IMR-90 (cell line): ENCODE data around the gene ZNF726. TPM values are rescaled to one million over a fixed set of nuclear protein-coding genes. Genes with fewer than 3 reads are reported as not detected.

Experiments used
- ATAC-seq: fragments of 200-7000 bp; cut with Tn5 transposase; 2 replicates; pipeline ENCODE4 v1.9.1; 2020; ENCODE audit warnings: low read depth, mild to moderate bottlenecking, moderate library complexity
- BruUV-seq: library from RNA; stranded (reverse); fragments of 400-500 nt; replicated peaks from 2 replicates; lab custom pipeline; 2021; lab: Mats Ljungman, UMichigan
- CTCF ChIA-PET: fragments of 300-600 bp; formaldehyde crosslinking; extraction: SDS; loops from one replicate; lab custom pipeline; 2021; ENCODE audit warnings: antibody characterized with exemption; lab: Yijun Ruan, JAX
- POLR2A ChIA-PET: fragments of 300-600 bp; sonication (Branson Sonifier 250); formaldehyde crosslinking; loops from one replicate; lab custom pipeline; 2022; ENCODE audit warnings: antibody characterized with exemption; ENCODE audit not compliant: unreplicated experiment; lab: Charles Lee
- DNase-seq: peaks from one replicate; pipeline ENCODE4 v3.0.0; 2013
- H2AFZ ChIP-seq: replicated peaks from 2 replicates; pipeline ENCODE3; 2013; ENCODE audit warnings: low read length, mild to moderate bottlenecking; ENCODE audit not compliant: poor library complexity
- H2AK5ac ChIP-seq: 2 replicates; pipeline ENCODE4 v1.6.1; 2013; ENCODE audit warnings: low read depth, low read length, inconsistent platforms
- H2AK9ac ChIP-seq: replicated peaks from 2 replicates; pipeline ENCODE3; 2013; ENCODE audit warnings: mild to moderate bottlenecking, low read depth, low read length, moderate library complexity; ENCODE audit not compliant: poor library complexity
- H2BK120ac ChIP-seq: 2 replicates; pipeline ENCODE4 v1.6.1; 2013; ENCODE audit warnings: low read depth, low read length, inconsistent platforms
- H2BK15ac ChIP-seq: 3 replicates; pipeline ENCODE4 v1.6.1; 2013; ENCODE audit warnings: low read depth, low read length, inconsistent platforms
- H2BK20ac ChIP-seq: 2 replicates; pipeline ENCODE4 v1.6.1; 2013; ENCODE audit warnings: low read depth, mild to moderate bottlenecking, inconsistent platforms, low read length, moderate library complexity
- H2BK5ac ChIP-seq: 2 replicates; pipeline ENCODE4 v1.6.1; 2013; ENCODE audit warnings: mild to moderate bottlenecking, low read depth, low read length, inconsistent platforms; ENCODE audit not compliant: poor library complexity, severe bottlenecking
- H3K14ac ChIP-seq: replicated peaks from 2 replicates; pipeline ENCODE4 v1.6.1; 2013; ENCODE audit warnings: low read depth, low read length, inconsistent platforms
- H3K18ac ChIP-seq: 2 replicates; pipeline ENCODE4 v1.6.1; 2013; ENCODE audit warnings: low read depth, low read length, control low read depth
- H3K23ac ChIP-seq: 2 replicates; pipeline ENCODE4 v1.6.1; 2013; ENCODE audit warnings: low read depth, low read length, inconsistent platforms
- H3K27ac ChIP-seq: 2 replicates; pipeline ENCODE4 v1.5.1; 2013; ENCODE audit warnings: mild to moderate bottlenecking, control low read depth, low read length; ENCODE audit not compliant: insufficient read depth
- H3K27me3 ChIP-seq: 2 replicates; pipeline ENCODE4 v1.6.1; 2013; ENCODE audit warnings: low read length; ENCODE audit not compliant: control insufficient read depth, insufficient read depth
- H3K36me3 ChIP-seq: 2 replicates; pipeline ENCODE4 v1.6.1; 2013; ENCODE audit warnings: low read length, mixed read lengths; ENCODE audit not compliant: control insufficient read depth, insufficient read depth
- H3K4ac ChIP-seq: 2 replicates; pipeline ENCODE4 v1.6.1; 2013; ENCODE audit warnings: low read depth, low read length, inconsistent platforms
- H3K4me1 ChIP-seq: 2 replicates; pipeline ENCODE4 v1.6.1; 2013; ENCODE audit warnings: low read length, mixed read lengths; ENCODE audit not compliant: control insufficient read depth, insufficient read depth
- H3K4me2 ChIP-seq: 2 replicates; pipeline ENCODE4 v1.6.1; 2013; ENCODE audit warnings: low read depth, mild to moderate bottlenecking, control low read depth, low read length, moderate library complexity
- H3K4me3 ChIP-seq: 2 replicates; pipeline ENCODE4 v1.5.1; 2013; ENCODE audit warnings: low read depth, mild to moderate bottlenecking, control low read depth, low read length, moderate library complexity; ENCODE audit not compliant: insufficient read depth
- H3K56ac ChIP-seq: 2 replicates; pipeline ENCODE4 v1.6.1; 2013; ENCODE audit warnings: low read length, inconsistent platforms; ENCODE audit not compliant: insufficient read depth; ENCODE audit errors: extremely low read depth
- H3K79me1 ChIP-seq, 2 experiments: 2 replicates each; pipeline ENCODE4 v1.6.1; 2013; ENCODE audit warnings: low read length in 2 of 2, inconsistent platforms in 1 of 2, low read depth in 1 of 2
- H3K9ac ChIP-seq: 2 replicates; pipeline ENCODE4 v1.6.1; 2013; ENCODE audit warnings: low read depth, low read length, control low read depth
- H3K9me1 ChIP-seq: 2 replicates; pipeline ENCODE4 v1.6.1; 2013; ENCODE audit warnings: low read length, inconsistent platforms; ENCODE audit not compliant: insufficient read depth
- H3K9me3 ChIP-seq: 2 replicates; pipeline ENCODE4 v1.6.1; 2013; ENCODE audit warnings: low read length; ENCODE audit not compliant: control insufficient read depth, insufficient read depth
- H4K20me1 ChIP-seq: 2 replicates; pipeline ENCODE4 v1.6.1; 2013; ENCODE audit warnings: low read length, inconsistent platforms; ENCODE audit not compliant: insufficient read depth
- H4K5ac ChIP-seq: 2 replicates; pipeline ENCODE4 v1.6.1; 2013; ENCODE audit warnings: mild to moderate bottlenecking, low read depth, low read length, control low read depth
- H4K8ac ChIP-seq, 2 experiments: 2 replicates each; pipeline ENCODE4 v1.6.1; 2013; ENCODE audit warnings: low read depth in 2 of 2, low read length in 2 of 2, control low read depth in 1 of 2, inconsistent platforms in 1 of 2
- H4K91ac ChIP-seq: 2 replicates; pipeline ENCODE4 v1.6.1; 2013; ENCODE audit warnings: low read depth, low read length, inconsistent platforms; ENCODE audit not compliant: insufficient read depth
- POLR2A ChIP-seq: IDR thresholded peaks from 2 replicates; pipeline ENCODE4 v1.6.1; 2012; ENCODE audit warnings: mild to moderate bottlenecking, low read depth, low read length
- SMC3 ChIP-seq: fragments of 150-350 bp; IDR thresholded peaks from 2 replicates; pipeline ENCODE4 v1.6.1; 2016; ENCODE audit warnings: low read depth, mild to moderate bottlenecking, antibody characterized with exemption, low read length, moderate library complexity
- dilution Hi-C: fragments of 300-500 bp; cut with HindIII; formaldehyde crosslinking; loops from one replicate; pipeline ENCODE4 v1.14.3; 2018; ENCODE audit warnings: low sequenced_read_pairs; ENCODE audit not compliant: unreplicated experiment
- in situ Hi-C: fragments of 300-500 bp; cut with MboI; formaldehyde crosslinking; loops from 3 replicates; pipeline ENCODE4 v1.14.3; 2019; ENCODE audit warnings: low sequenced_read_pairs, inconsistent platforms, mixed read lengths
- intact Hi-C: fragments of 100-400 bp; cut with micrococcal nuclease; formaldehyde crosslinking; loops from 2 replicates; pipeline ENCODE4 v1.10.0; 2022
- polyA plus RNA-seq, 3 experiments: library from polyadenylated mRNA; depleted of rRNA; stranded (reverse); fragments of >200 nt; gene quantifications; 2 replicates each; pipeline ENCODE4 v1.2.3, GENCODE V29; 2012; ENCODE audit warnings: low replicate concordance in 1 of 3
- total RNA-seq: library from RNA; depleted of rRNA; stranded (reverse); fragments of >200 nt; gene quantifications from 2 replicates; pipeline ENCODE4 v1.2.3, GENCODE V29; 2012
- TF ChIP-seq, protein P1 (sequence below): fragments of 150-350 bp; IDR thresholded peaks from 2 replicates; pipeline ENCODE4 v1.6.1; 2016; ENCODE audit warnings: low read depth, mild to moderate bottlenecking, low read length, moderate library complexity, borderline replicate concordance
- TF ChIP-seq, protein P2 (sequence below): fragments of 150-350 bp; IDR thresholded peaks from 2 replicates; pipeline ENCODE4 v1.6.1; 2017; ENCODE audit warnings: mild to moderate bottlenecking, antibody characterized with exemption, low read length, low read depth

The ZNF726 gene
- total and polyA plus RNA-seq, 2 of the 4 experiments (the other 2 are of a cell fraction), result 1.2 to 2.0 TPM

DNA sequence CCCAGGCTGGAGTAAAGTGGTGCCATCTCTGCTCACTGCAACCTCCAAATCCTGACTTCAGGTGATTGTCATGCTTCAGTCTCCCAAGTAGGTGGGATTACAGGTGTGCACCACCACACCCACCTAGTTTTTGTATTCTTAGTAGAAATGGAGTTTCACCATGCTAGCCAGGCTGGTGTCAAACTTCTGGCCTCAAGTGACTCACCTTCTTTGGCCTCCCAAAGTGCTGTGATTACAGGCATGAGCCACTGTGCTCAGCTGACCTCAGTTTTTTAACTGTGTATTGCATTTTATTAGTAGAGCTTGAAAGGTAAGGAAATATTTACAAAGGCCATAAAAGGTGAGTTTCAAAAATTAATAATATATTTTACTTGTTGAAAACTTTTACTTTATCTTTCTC lies 2.3 kb downstream of the ZNF726 start:
- no TSS peak for BruUV-seq
- Histone ChIP-seq H4K5ac (no peak overlapping the region), H2AK5ac (no peak overlapping the region), H3K27ac (no peak overlapping the region), H3K9me3 (no peaks in the 10 kb centered on the region), H3K27me3 (no peaks in the 10 kb centered on the region), H2BK5ac (no peak overlapping the region), H2AFZ (no peak overlapping the region), H3K18ac (no peak overlapping the region), H3K4ac (no peak overlapping the region), H3K4me1 (no peaks in the 10 kb centered on the region), H3K4me2 (no peak overlapping the region), H3K36me3 (0 out of 2 replicates have a peak, but pooled peaks cover 2% of the 10 kb centered on the region), H2BK15ac (no peak overlapping the region), H3K9me1 (no peaks in the 10 kb centered on the region), H2AK9ac (no peak overlapping the region), H4K8ac (no peak overlapping the region), H3K23ac (no peak overlapping the region), H3K79me1 (peaks cover 0 to 7% of the 10 kb centered on the region in 2 experiments), H3K14ac (no peak overlapping the region), H4K91ac (no peak overlapping the region), H4K20me1 (no peaks in the 10 kb centered on the region), H3K56ac (no peak overlapping the region), H2BK120ac (no peak overlapping the region), H3K4me3 (no peak overlapping the region), H2BK20ac (no peak overlapping the region), H3K9ac (no peak overlapping the region)
- no peak for ATAC-seq
- peak; percentile 10 for DNase-seq
- dilution Hi-C loops (no loop called here), intact Hi-C loops (loop anchor here (5.0 kb wide), 1 partner anchor 115 kb away; no protein-coding TSS in a partner anchor), in situ Hi-C loops (no loop called here)
- TF ChIP-seq POLR2A, result no peak
- no peak for TF ChIP-seq SMC3
- TF ChIP-seq, protein P1, sequence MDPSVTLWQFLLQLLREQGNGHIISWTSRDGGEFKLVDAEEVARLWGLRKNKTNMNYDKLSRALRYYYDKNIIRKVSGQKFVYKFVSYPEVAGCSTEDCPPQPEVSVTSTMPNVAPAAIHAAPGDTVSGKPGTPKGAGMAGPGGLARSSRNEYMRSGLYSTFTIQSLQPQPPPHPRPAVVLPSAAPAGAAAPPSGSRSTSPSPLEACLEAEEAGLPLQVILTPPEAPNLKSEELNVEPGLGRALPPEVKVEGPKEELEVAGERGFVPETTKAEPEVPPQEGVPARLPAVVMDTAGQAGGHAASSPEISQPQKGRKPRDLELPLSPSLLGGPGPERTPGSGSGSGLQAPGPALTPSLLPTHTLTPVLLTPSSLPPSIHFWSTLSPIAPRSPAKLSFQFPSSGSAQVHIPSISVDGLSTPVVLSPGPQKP, result no peak
- TF ChIP-seq, protein P2, sequence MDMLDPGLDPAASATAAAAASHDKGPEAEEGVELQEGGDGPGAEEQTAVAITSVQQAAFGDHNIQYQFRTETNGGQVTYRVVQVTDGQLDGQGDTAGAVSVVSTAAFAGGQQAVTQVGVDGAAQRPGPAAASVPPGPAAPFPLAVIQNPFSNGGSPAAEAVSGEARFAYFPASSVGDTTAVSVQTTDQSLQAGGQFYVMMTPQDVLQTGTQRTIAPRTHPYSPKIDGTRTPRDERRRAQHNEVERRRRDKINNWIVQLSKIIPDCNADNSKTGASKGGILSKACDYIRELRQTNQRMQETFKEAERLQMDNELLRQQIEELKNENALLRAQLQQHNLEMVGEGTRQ, result no peak
- ChIA-PET CTCF (no interaction called here), POLR2A (no interaction called here)
